SK-N-SH (cell line): ENCODE measurements around the gene ABL2. TPM values are rescaled to one million over a fixed set of nuclear protein-coding genes. Genes with fewer than 3 reads are reported as not detected.
A peak's percentile ranks its signal among the peaks of the same experiment; 100 is the strongest.

Experiments used
- CTCF ChIA-PET: fragments of 300-600, 350-600 bp; formaldehyde crosslinking; extraction: SDS; loops from one replicate; lab custom pipeline; 2021; lab: Yijun Ruan, JAX
- POLR2A ChIA-PET: fragments of 350-600 bp; sonication (Branson Sonifier 250); formaldehyde crosslinking; extraction: SDS; loops from one replicate; lab custom pipeline; 2020; ENCODE audit warnings: antibody characterized with exemption, inconsistent platforms; lab: Yijun Ruan, JAX
- DNase-seq: peaks from one replicate; pipeline ENCODE4 v3.0.0; 2012
- H2AFZ ChIP-seq: fragments of 200-600 bp; sonication (generic); 2 replicates; pipeline ENCODE4 v1.8.1; 2016; ENCODE audit warnings: antibody characterized with exemption, mild to moderate bottlenecking, low read depth
- H3F3A ChIP-seq: fragments of 200-600 bp; sonication (generic); replicated peaks from 2 replicates; pipeline ENCODE3; 2016; ENCODE audit warnings: antibody characterized with exemption, mild to moderate bottlenecking; ENCODE audit not compliant: insufficient read depth
- H3K27ac ChIP-seq, 2 experiments: fragments of 200-500 bp in 1 of 2; fragments of 200-600 bp in 1 of 2; sonication (Bioruptor generic) in 1 of 2; sonication (generic), shearing (Covaris generic) in 1 of 2; 2 replicates each; pipeline versions ENCODE4 v1.5.1 to v1.6.1; 2014 to 2016; ENCODE audit warnings: low read depth in 2 of 2, inconsistent platforms in 1 of 2, low read length in 1 of 2, mild to moderate bottlenecking in 1 of 2, mixed read lengths in 1 of 2
- H3K27me3 ChIP-seq: fragments of 200-600 bp; sonication (generic), shearing (Covaris generic); 2 replicates; pipeline ENCODE4 v1.6.1; 2016; ENCODE audit warnings: mixed run types; ENCODE audit not compliant: insufficient read depth
- H3K36me3 ChIP-seq, 2 experiments: fragments of 200-500 bp in 1 of 2; fragments of 200-600 bp in 1 of 2; sonication (Bioruptor generic) in 1 of 2; sonication (generic) in 1 of 2; replicated peaks in 1 of 2; 2 replicates each; pipeline versions ENCODE3 to v1.5.1; 2014 to 2016; ENCODE audit warnings: low read length in 1 of 2, mild to moderate bottlenecking in 1 of 2; ENCODE audit not compliant: insufficient read depth in 2 of 2, control insufficient read depth in 1 of 2
- H3K4me1 ChIP-seq, 2 experiments: fragments of 200-500 bp in 1 of 2; fragments of 200-600 bp in 1 of 2; sonication (Bioruptor generic) in 1 of 2; sonication (generic), shearing (Covaris generic) in 1 of 2; 2 replicates each; pipeline versions ENCODE4 v1.5.1 to v1.6.1; 2014 to 2016; ENCODE audit warnings: low read depth in 1 of 2, low read length in 1 of 2, mixed run types in 1 of 2; ENCODE audit not compliant: insufficient read depth in 2 of 2, control insufficient read depth in 1 of 2
- H3K4me2 ChIP-seq: fragments of 200-600 bp; sonication (generic), shearing (Covaris generic); 2 replicates; pipeline ENCODE4 v1.6.1; 2017; ENCODE audit warnings: mixed run types
- H3K4me3 ChIP-seq, 2 experiments: fragments of 200-500 bp in 1 of 2; fragments of 200-600 bp in 1 of 2; sonication (Bioruptor generic) in 1 of 2; sonication (generic), shearing (Covaris generic) in 1 of 2; 2 replicates each; pipeline versions ENCODE4 v1.5.1 to v1.8.1; 2014 to 2016; ENCODE audit warnings: low read depth in 2 of 2, inconsistent platforms in 1 of 2, low read length in 1 of 2, mild to moderate bottlenecking in 1 of 2, mixed read lengths in 1 of 2, moderate library complexity in 1 of 2
- H3K79me2 ChIP-seq: fragments of 200-600 bp; sonication (generic); 2 replicates; pipeline ENCODE4 v1.8.1; 2017; ENCODE audit warnings: mild to moderate bottlenecking; ENCODE audit not compliant: insufficient read depth
- H3K9ac ChIP-seq: fragments of 200-600 bp; sonication (generic); 2 replicates; pipeline ENCODE4 v1.6.1; 2017; ENCODE audit warnings: mixed run types
- H3K9me2 ChIP-seq: fragments of 200-600 bp; sonication (generic); 2 replicates; pipeline ENCODE4 v1.6.1; 2017; ENCODE audit warnings: mixed run types
- H3K9me3 ChIP-seq: fragments of 200-600 bp; sonication (generic); 2 replicates; pipeline ENCODE4 v1.6.1; 2017; ENCODE audit warnings: mixed run types, mild to moderate bottlenecking, moderate library complexity
- H4K20me1 ChIP-seq: fragments of 200-600 bp; sonication (generic); 2 replicates; pipeline ENCODE4 v1.6.1; 2017; ENCODE audit warnings: mild to moderate bottlenecking, mixed run types; ENCODE audit not compliant: insufficient read depth
- CHD2 ChIP-seq: fragments of 150-350 bp; IDR thresholded peaks from 2 replicates; pipeline ENCODE4 v1.6.1; 2018; ENCODE audit warnings: low read length; ENCODE audit not compliant: partially characterized antibody
- ELF1 ChIP-seq: IDR thresholded peaks from 2 replicates; pipeline ENCODE4 v1.4.0; 2012
- EP300 ChIP-seq, 2 experiments: IDR thresholded peaks; 2 replicates each; pipeline versions ENCODE4 v1.4.0 to v1.6.1; 2012; ENCODE audit warnings: borderline replicate concordance in 1 of 2, low read depth in 1 of 2, low read length in 1 of 2
- EZH2phosphoT487 ChIP-seq: fragments of 200-600 bp; sonication (generic); IDR thresholded peaks from 2 replicates; pipeline ENCODE4 v1.6.1; 2017; ENCODE audit warnings: low read depth, mixed run types, mild to moderate bottlenecking, antibody characterized with exemption, moderate library complexity, borderline replicate concordance
- FOSL2 ChIP-seq: IDR thresholded peaks from 2 replicates; pipeline ENCODE4 v1.4.0; 2012; ENCODE audit warnings: low read depth, mild to moderate bottlenecking, moderate library complexity, borderline replicate concordance
- GATA2 ChIP-seq: sonication (generic); formaldehyde crosslinking; IDR thresholded peaks from 2 replicates; pipeline ENCODE4 v1.5.0; 2020; ENCODE audit warnings: mild to moderate bottlenecking, missing genetic modification reagents
- MEF2A ChIP-seq: IDR thresholded peaks from 2 replicates; pipeline ENCODE4 v1.4.0; 2012; ENCODE audit warnings: low read depth, borderline replicate concordance
- NRF1 ChIP-seq: IDR thresholded peaks from 2 replicates; pipeline ENCODE4 v1.6.1; 2012; ENCODE audit warnings: low read depth, mild to moderate bottlenecking, low read length
- PBX3 ChIP-seq: IDR thresholded peaks from 2 replicates; pipeline ENCODE4; 2012
- RAD21 ChIP-seq: IDR thresholded peaks from 2 replicates; pipeline ENCODE4 v1.6.1; 2012; ENCODE audit warnings: mild to moderate bottlenecking, low read length
- RFX5 ChIP-seq: IDR thresholded peaks from 2 replicates; pipeline ENCODE4 v1.6.1; 2012; ENCODE audit warnings: mild to moderate bottlenecking, improper control_type of control experiment, low read length
- SIN3A ChIP-seq: IDR thresholded peaks from 2 replicates; pipeline ENCODE4 v1.6.1; 2012; ENCODE audit warnings: low read depth, mild to moderate bottlenecking, low read length, moderate library complexity, borderline replicate concordance
- SMC3 ChIP-seq: IDR thresholded peaks from 2 replicates; pipeline ENCODE4 v1.6.1; 2012; ENCODE audit warnings: low read depth, low read length, improper control_type of control experiment
- TAF1 ChIP-seq: IDR thresholded peaks from 2 replicates; pipeline ENCODE4 v1.6.1; 2012; ENCODE audit warnings: low read depth, mild to moderate bottlenecking, low read length, moderate library complexity, borderline replicate concordance
- TCF12 ChIP-seq: IDR thresholded peaks from 2 replicates; pipeline ENCODE4 v1.4.0; 2012
- YY1 ChIP-seq: IDR thresholded peaks from 2 replicates; pipeline ENCODE4 v1.4.0; 2012; ENCODE audit warnings: low read depth, mild to moderate bottlenecking
- ZBTB33 ChIP-seq: IDR thresholded peaks from 2 replicates; pipeline ENCODE4 v1.4.0; 2012; ENCODE audit warnings: low read depth, borderline replicate concordance
- WGBS: methylation state at CpG from one replicate; pipeline ENCODE4 v1.1.6; 2017; ENCODE audit warnings: low lambda C conversion rate; 5-methylcytosine and 5-hydroxymethylcytosine counted together
- polyA plus RNA-seq, 3 experiments: library from polyadenylated mRNA; depleted of rRNA; stranded (reverse); fragments of >200 nt; gene quantifications; 2 replicates each; pipeline ENCODE4 v1.2.3, GENCODE V29; 2012

Gene ABL2
- polyA plus RNA-seq, 1 of the 3 experiments (the other 2 are of a cell fraction), result 7.5 TPM

GRCh38 chr1:179091691-179092165, 137.7 kb downstream of the ABL2 start:
- Histone ChIP-seq H3K9me2 (no peaks in the 10 kb centered on the region), H2AFZ (no peak overlapping the region), H3K79me2 (no peaks in the 10 kb centered on the region; the same call in 1 of the 2 replicates), H3F3A (peaks cover 18% of the 10 kb centered on the region), H3K36me3 (peaks cover 25 to 71% of the 10 kb centered on the region in 2 experiments), H3K4me2 (no peak overlapping the region), H3K27me3 (no peaks in the 10 kb centered on the region), H3K9me3 (no peaks in the 10 kb centered on the region), H3K4me1 (peaks cover 0 to 5% of the 10 kb centered on the region in 2 experiments; a peak in 1 of 4 replicates), H3K4me3 (no peak overlapping the region), H3K27ac (peak overlapping the region in 1 of 2 experiments; percentile 35; a peak in 1 of 4 replicates)
- ChIA-PET POLR2A (interaction anchor here (0.9 kb wide), 1 partner anchor 9 kb away, joined by 5 read pairs; the partner anchor contains the start of gene TOR3A), CTCF (interaction anchor here (0.9 to 2.2 kb wide), 2 partner anchors 9 to 13 kb away, joined by 4 to 9 read pairs; partner anchors contain the start of gene TOR3A)
- no peak for DNase-seq
- no peak for TF ChIP-seq EZH2phosphoT487
- no peak for TF ChIP-seq NRF1
- TF ChIP-seq YY1, result no peak
- TF ChIP-seq GATA2 (CRISPR knock-in tag), result no peak
- TF ChIP-seq TAF1, result no peak
- no peak for TF ChIP-seq ELF1
- no peak for TF ChIP-seq CHD2
- TF ChIP-seq, all 33 proteins: peak for 0
- Histone ChIP-seq H4K20me1 (no peaks in the 10 kb centered on the region), H3K9ac (no peak overlapping the region)
- no CpG with 5 or more reads among the region's 5 CpGs for WGBS

GRCh38 chr1:179090923-179091322, 138.6 kb downstream of the ABL2 start:
- ChIA-PET POLR2A (no interaction called here), CTCF (interaction anchor here (0.9 to 1.7 kb wide), 3 partner anchors 9 to 280 kb away, joined by 3 to 8 read pairs (median 4); partner anchors contain the start of gene TOR3A)
- H3K79me2 ChIP-seq, result no peaks in the 10 kb centered on the region; the same call in 1 of the 2 replicates
- DNase-seq, result no peak
- H4K20me1 ChIP-seq, result no peaks in the 10 kb centered on the region
- 94% methylated on average over 4 of the region's 4 CpGs for WGBS
- H3K9me3 ChIP-seq, result no peaks in the 10 kb centered on the region
- H3K27me3 ChIP-seq, result no peaks in the 10 kb centered on the region
- H3K4me2 ChIP-seq, result no peak overlapping the region
- peaks cover 17 to 70% of the 10 kb centered on the region in 2 experiments for H3K36me3 ChIP-seq
- peaks cover 16% of the 10 kb centered on the region for H3F3A ChIP-seq
- H3K9ac ChIP-seq, result no peak overlapping the region
- TF ChIP-seq EZH2phosphoT487 (no peak), PBX3 (no peak), TAF1 (no peak), RAD21 (no peak), EP300 (IDR thresholded peaks at IDR 0.05; ENCODE audit: borderline replicate concordance in 1 of 2, low read depth in 1 of 2, low read length in 1 of 2) (no peak), FOSL2 (no peak), TCF12 (no peak), SMC3 (no peak), ELF1 (no peak), SIN3A (no peak), MEF2A (no peak), ZBTB33 (no peak), NRF1 (no peak), RFX5 (no peak)
- no peak overlapping the region for H3K27ac ChIP-seq
- no peaks in the 10 kb centered on the region for H3K9me2 ChIP-seq
- no peak overlapping the region for H2AFZ ChIP-seq
- H3K4me1 ChIP-seq, result peaks cover 0 to 5% of the 10 kb centered on the region in 2 experiments; a peak in 1 of 4 replicates
- H3K4me3 ChIP-seq, result no peak overlapping the region
